Measurements from ENCODE around the gene ATP2B3. TPM values are rescaled to one million over a fixed set of nuclear protein-coding genes. Genes with fewer than 3 reads are reported as not detected.

ATP2B3 gene
- polyA plus RNA-seq, 1 experiment, result 0.02 TPM

DNA sequence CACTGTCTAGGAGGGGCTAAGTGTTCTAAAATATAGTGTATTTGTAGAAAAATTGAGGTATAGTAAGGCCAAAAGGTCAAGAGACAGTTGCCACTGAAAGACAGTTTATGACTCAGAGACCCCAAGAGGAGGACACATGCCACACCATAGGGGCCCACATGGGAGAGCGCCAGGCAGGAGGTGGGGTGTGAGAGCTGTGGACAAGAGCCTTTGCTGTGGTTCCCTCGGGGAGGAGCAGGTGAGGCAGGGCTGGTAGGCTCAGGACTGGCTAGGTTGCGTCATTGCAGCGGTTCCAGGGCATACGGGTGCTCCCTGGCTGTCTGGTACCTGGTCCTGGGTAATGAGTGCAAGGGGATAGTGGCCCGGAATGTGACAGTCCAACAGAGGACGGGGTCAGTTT is 43.9 kb downstream of the ATP2B3 start:
- TF ChIP-seq, protein P1, sequence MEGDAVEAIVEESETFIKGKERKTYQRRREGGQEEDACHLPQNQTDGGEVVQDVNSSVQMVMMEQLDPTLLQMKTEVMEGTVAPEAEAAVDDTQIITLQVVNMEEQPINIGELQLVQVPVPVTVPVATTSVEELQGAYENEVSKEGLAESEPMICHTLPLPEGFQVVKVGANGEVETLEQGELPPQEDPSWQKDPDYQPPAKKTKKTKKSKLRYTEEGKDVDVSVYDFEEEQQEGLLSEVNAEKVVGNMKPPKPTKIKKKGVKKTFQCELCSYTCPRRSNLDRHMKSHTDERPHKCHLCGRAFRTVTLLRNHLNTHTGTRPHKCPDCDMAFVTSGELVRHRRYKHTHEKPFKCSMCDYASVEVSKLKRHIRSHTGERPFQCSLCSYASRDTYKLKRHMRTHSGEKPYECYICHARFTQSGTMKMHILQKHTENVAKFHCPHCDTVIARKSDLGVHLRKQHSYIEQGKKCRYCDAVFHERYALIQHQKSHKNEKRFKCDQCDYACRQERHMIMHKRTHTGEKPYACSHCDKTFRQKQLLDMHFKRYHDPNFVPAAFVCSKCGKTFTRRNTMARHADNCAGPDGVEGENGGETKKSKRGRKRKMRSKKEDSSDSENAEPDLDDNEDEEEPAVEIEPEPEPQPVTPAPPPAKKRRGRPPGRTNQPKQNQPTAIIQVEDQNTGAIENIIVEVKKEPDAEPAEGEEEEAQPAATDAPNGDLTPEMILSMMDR (IDR thresholded peaks at IDR 0.05; ENCODE audit: insufficient read depth, low read depth, low read length), result no peak
- no peak for DNase-seq (ENCODE audit: low read depth)
- ChIA-PET CTCF (interaction anchor here (1.6 kb wide), 1 partner anchor 22 kb away, joined by 8 read pairs; no protein-coding TSS in a partner anchor), POLR2A (no interaction called here)
- Histone ChIP-seq H3K36me3 (ENCODE audit: control insufficient read depth, insufficient read depth, low read length) (no peaks in the 10 kb centered on the region), H3K27me3 (ENCODE audit: control insufficient read depth, insufficient read depth, low read length) (no peaks in the 10 kb centered on the region), H3K4me3 (ENCODE audit: low read depth, low read length) (no peak overlapping the region)

DNA sequence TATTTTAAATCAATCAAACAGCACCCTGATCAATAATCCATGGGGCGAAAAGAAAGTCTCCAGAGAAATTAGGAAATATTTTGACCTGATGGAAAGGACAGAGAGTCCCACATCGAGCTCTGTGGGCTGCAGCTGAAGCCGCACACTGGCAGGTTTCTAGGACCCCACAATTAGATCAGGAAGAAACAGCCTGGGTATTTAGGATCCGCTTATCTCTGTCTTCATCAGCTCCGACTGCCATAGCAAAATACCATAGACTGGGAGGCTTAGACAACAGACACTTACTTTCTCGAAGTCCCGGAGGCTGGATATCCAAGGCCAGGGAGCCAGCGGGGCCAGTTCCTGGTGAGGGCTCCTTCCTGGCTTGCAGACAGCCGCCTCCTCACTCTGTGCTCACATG is 45.1 kb downstream of the ATP2B3 start:
- Histone ChIP-seq H3K36me3 (ENCODE audit: control insufficient read depth, insufficient read depth, low read length) (no peaks in the 10 kb centered on the region), H3K27me3 (ENCODE audit: control insufficient read depth, insufficient read depth, low read length) (no peaks in the 10 kb centered on the region), H3K4me3 (ENCODE audit: low read depth, low read length) (no peak overlapping the region)
- ChIA-PET CTCF (interaction anchor here (1.6 kb wide), 1 partner anchor 23 kb away, joined by 8 read pairs; no protein-coding TSS in a partner anchor), POLR2A (no interaction called here)
- DNase-seq (ENCODE audit: low read depth), result no peak
- TF ChIP-seq, protein P1 (IDR thresholded peaks at IDR 0.05; ENCODE audit: insufficient read depth, low read depth, low read length), result no peak

DNA sequence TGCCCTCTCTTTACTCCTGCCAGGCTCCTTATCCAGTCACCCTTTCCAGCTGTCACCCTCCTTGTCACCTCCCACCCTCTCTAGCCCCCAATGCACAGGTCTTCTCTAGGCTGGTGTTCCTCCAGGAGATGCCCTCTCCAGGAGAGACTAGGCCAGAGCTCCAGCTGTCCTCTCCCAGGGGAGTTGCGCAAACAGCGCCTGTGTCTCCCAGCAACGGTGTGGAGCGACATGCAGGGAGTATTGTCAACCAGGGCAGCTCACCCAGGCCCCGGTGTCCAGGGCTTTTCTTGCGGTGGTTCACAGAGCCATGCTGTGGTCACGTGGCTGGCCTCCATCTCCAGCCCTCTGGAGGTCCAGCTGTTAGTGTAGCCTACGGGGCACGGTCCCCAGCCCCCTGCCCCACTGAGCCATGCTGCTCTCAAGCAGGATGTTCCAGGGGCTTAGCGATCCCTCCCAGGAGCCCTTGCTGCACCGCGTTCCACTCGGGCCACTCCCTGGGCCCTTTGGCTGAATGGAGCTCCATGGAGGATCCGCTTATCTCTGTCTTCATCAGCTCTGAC is 46.7 kb downstream of the ATP2B3 start:
- no peak for DNase-seq (ENCODE audit: low read depth)
- no peaks in the 10 kb centered on the region for H3K27me3 ChIP-seq (ENCODE audit: control insufficient read depth, insufficient read depth, low read length)
- no peak overlapping the region for H3K4me3 ChIP-seq (ENCODE audit: low read depth, low read length)
- ChIA-PET POLR2A (no interaction called here), CTCF (interaction anchor here (1.4 to 1.6 kb wide), 2 partner anchors 10 to 104 kb away, joined by 4 to 6 read pairs; no protein-coding TSS in a partner anchor)
- TF ChIP-seq, protein P1 (IDR thresholded peaks at IDR 0.05; ENCODE audit: insufficient read depth, low read depth, low read length), result no peak
- no peaks in the 10 kb centered on the region for H3K36me3 ChIP-seq (ENCODE audit: control insufficient read depth, insufficient read depth, low read length)

DNA sequence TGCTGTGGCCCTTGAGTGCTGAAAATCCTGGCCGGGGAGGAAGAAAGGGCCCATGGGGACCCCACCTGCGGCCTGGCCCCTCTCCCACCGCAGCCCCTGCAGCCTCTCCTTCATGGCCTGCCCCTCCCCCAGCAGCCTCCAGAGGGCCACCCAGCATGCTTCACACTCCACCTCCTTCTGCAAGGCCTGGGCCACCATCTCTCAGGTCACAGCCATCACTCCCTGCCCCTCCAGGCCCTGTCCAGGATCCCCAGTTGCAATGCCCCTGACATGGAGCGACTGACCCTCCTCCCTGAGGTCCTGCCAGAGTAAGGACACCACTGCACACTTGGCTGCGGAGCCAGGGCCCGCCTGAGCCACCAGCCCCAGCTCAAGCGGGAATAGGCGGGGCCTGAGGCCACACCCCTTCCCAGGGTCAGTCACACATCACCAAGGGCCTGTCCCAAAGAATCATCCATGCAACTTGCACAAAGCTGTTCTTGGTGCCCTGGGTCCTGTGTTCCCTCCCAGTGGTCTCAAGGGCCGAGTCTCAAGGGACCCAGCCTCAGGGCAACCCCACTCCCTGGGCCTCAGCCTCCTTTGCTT is 48.6 kb downstream of the ATP2B3 start:
- Histone ChIP-seq H3K27me3 (ENCODE audit: control insufficient read depth, insufficient read depth, low read length) (no peaks in the 10 kb centered on the region; the same call in 1 of the 2 replicates), H3K4me3 (ENCODE audit: low read depth, low read length) (no peak overlapping the region), H3K36me3 (ENCODE audit: control insufficient read depth, insufficient read depth, low read length) (no peaks in the 10 kb centered on the region)
- CTCF ChIA-PET, result no interaction called here
- POLR2A ChIA-PET, result no interaction called here
- no peak for DNase-seq (ENCODE audit: low read depth)
- TF ChIP-seq, protein P1 (IDR thresholded peaks at IDR 0.05; ENCODE audit: insufficient read depth, low read depth, low read length), result no peak

DNA sequence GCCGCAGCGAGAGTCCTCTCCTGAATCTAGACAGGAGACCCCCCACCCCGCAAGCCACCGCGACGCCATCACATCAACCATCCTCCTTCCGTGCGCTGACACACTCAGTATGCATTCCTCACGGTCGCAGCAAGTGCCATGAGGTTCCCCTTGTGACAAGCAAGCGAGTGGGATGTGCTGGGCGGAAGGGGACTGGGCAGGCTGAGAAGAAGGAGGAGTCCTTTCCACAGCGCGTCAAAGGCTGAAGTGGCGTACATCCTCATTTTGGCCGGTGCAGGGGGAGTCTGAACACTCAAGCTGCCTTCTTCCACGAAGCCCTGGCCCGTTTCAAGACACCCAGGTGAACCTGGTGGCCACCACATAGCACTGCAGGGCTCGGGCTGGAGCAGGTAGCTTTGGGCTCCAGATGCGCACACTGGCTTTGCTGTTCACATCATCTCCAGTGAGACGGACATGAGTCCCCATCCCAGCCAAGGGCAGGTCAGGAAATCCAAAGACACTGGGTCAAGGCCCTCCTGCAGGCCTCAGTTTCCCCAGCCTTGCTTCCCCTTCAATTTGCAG is 51.1 kb downstream of the ATP2B3 start:
- CTCF ChIA-PET, result no interaction called here
- Histone ChIP-seq H3K36me3 (ENCODE audit: control insufficient read depth, insufficient read depth, low read length) (no peaks in the 10 kb centered on the region), H3K27me3 (ENCODE audit: control insufficient read depth, insufficient read depth, low read length) (no peaks in the 10 kb centered on the region; the same call in 1 of the 2 replicates), H3K4me3 (ENCODE audit: low read depth, low read length) (no peak overlapping the region)
- TF ChIP-seq, protein P1 (IDR thresholded peaks at IDR 0.05; ENCODE audit: insufficient read depth, low read depth, low read length), result no peak
- DNase-seq (ENCODE audit: low read depth), result no peak
- POLR2A ChIA-PET, result no interaction called here
